ENCODE results near the gene RPP38. TPM values are rescaled to one million over a fixed set of nuclear protein-coding genes. Genes with fewer than 3 reads are reported as not detected.

RPP38 gene
- total and polyA plus RNA-seq, 10 of the 15 experiments (the other 5 are each of a cell fraction or from before 2014, with no cell fraction given), result 13.0 to 40.9 (median 27.2) TPM

DNA sequence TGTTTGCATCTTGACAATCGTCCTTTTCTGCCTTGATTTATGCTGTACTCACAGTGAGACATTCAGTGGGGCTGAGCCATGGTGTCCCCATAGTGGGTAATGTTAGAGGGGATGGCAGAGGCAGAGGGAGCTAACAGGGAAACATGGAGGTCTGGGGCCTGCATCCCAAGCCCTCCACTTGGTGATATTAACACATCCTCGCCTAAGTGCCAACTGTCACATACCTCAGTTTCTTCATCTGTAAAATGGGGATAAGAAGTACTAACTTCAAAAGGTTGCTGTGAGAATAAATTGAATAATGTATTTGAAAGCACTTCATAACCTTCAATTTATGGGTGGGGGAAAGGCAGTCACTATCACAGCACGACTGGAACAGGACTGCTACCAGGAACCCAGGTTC is 27.8 kb downstream of the RPP38 start:
- SMC1A ChIA-PET (ENCODE audit: uncharacterized antibody, unreplicated experiment), result interaction anchor here (5.2 to 9.1 kb wide), 2 partner anchors 15 to 43 kb away, joined by 36 to 127 read pairs; partner anchors contain the start of gene NMT2
- POLR2A ChIA-PET, result interaction anchor here (3.4 kb wide), 1 partner anchor 18 kb away, joined by 40 read pairs; no protein-coding TSS in a partner anchor
- H3K27ac ChIP-seq (ENCODE audit: control insufficient read depth, insufficient read depth), result no peak overlapping the region
- no peaks in the 10 kb centered on the region for H4K20me1 ChIP-seq (ENCODE audit: control insufficient read depth, insufficient read depth)
- peaks cover 17% of the 10 kb centered on the region for H3K4me1 ChIP-seq (ENCODE audit: control insufficient read depth, insufficient read depth, low read length)
- ATAC-seq, result no peak
- intact Hi-C loops (cut with micrococcal nuclease; ENCODE audit: unreplicated experiment) (no loop called here), in situ Hi-C loops (cut with MboI) (no loop called here)
- no peak for FAIRE-seq
- no peak overlapping the region for H3K9ac ChIP-seq (ENCODE audit: control insufficient read depth, insufficient read depth, low read length)
- no peak overlapping the region for H3K4me2 ChIP-seq (ENCODE audit: control insufficient read depth, insufficient read depth)
- no peaks in the 10 kb centered on the region for H3K79me2 ChIP-seq (ENCODE audit: control insufficient read depth, insufficient read depth, low read length)
- no peak for DNase-seq (ENCODE audit: low read depth, low spot score)
- BruUV-seq (replicated peaks), result TSS peak; percentile 22
- H3K27me3 ChIP-seq (replicated peaks in 1 of 2; ENCODE audit: control insufficient read depth in 2 of 2, insufficient read depth in 2 of 2, low read length in 1 of 2), result no peaks in the 10 kb centered on the region
- CTCF ChIA-PET, result interaction anchor here (0.7 to 4.8 kb wide), 4 partner anchors 10 to 42 kb away, joined by 3 to 40 read pairs (median 22); no protein-coding TSS in a partner anchor
- H3K4me3 ChIP-seq, result no peak overlapping the region
- peaks cover 0 to 2% of the 10 kb centered on the region in 2 experiments; a peak in 3 of 4 replicates for H3K36me3 ChIP-seq (ENCODE audit: control insufficient read depth in 2 of 2, insufficient read depth in 2 of 2, low read length in 1 of 2)
- no peaks in the 10 kb centered on the region; the same call in 2 of the 3 replicates for H3K9me3 ChIP-seq (replicated peaks; ENCODE audit: control insufficient read depth, insufficient read depth, low read length)
- H2AFZ ChIP-seq (ENCODE audit: control insufficient read depth, low read depth, low read length), result no peak overlapping the region
- WGBS (ENCODE audit: insufficient coverage, insufficient replicate concordance, low lambda C conversion rate, missing lambda C conversion rate), result 80% methylated on average over 3 of the region's 3 CpGs
- RAD21 ChIA-PET (ENCODE audit: unreplicated experiment), result interaction anchor here (1.8 to 4.0 kb wide), 3 partner anchors 17 to 43 kb away, joined by 5 to 48 read pairs (median 39); partner anchors contain the start of gene NMT2
- TF ChIP-seq CHD1 (IDR thresholded peaks at IDR 0.05; ENCODE audit: low read depth, low read length) (no peak), LARP7 (IDR thresholded peaks at IDR 0.05) (no peak), SIN3A (IDR thresholded peaks at IDR 0.05; ENCODE audit: low read depth, low read length) (no peak), TCF7 (IDR thresholded peaks at IDR 0.05; ENCODE audit: borderline replicate concordance) (no peak), ZBTB11 (CRISPR knock-in tag; IDR thresholded peaks at IDR 0.05) (no peak), RUNX3 (IDR thresholded peaks at IDR 0.05; ENCODE audit: low read length) (no peak), MYC (IDR thresholded peaks at IDR 0.05; ENCODE audit: insufficient read depth, insufficient read length, insufficient replicate concordance, low read length, severe bottlenecking) (no peak), MEF2B (IDR thresholded peaks at IDR 0.05; ENCODE audit: partially characterized antibody, poor library complexity, severe bottlenecking) (no peak), TCF12 (IDR thresholded peaks at IDR 0.05; ENCODE audit: low read depth, low read length) (no peak), GATAD2B (conservative IDR thresholded peaks at IDR 0.05; ENCODE audit: low read depth) (no peak)
- TF ChIP-seq, protein P1, sequence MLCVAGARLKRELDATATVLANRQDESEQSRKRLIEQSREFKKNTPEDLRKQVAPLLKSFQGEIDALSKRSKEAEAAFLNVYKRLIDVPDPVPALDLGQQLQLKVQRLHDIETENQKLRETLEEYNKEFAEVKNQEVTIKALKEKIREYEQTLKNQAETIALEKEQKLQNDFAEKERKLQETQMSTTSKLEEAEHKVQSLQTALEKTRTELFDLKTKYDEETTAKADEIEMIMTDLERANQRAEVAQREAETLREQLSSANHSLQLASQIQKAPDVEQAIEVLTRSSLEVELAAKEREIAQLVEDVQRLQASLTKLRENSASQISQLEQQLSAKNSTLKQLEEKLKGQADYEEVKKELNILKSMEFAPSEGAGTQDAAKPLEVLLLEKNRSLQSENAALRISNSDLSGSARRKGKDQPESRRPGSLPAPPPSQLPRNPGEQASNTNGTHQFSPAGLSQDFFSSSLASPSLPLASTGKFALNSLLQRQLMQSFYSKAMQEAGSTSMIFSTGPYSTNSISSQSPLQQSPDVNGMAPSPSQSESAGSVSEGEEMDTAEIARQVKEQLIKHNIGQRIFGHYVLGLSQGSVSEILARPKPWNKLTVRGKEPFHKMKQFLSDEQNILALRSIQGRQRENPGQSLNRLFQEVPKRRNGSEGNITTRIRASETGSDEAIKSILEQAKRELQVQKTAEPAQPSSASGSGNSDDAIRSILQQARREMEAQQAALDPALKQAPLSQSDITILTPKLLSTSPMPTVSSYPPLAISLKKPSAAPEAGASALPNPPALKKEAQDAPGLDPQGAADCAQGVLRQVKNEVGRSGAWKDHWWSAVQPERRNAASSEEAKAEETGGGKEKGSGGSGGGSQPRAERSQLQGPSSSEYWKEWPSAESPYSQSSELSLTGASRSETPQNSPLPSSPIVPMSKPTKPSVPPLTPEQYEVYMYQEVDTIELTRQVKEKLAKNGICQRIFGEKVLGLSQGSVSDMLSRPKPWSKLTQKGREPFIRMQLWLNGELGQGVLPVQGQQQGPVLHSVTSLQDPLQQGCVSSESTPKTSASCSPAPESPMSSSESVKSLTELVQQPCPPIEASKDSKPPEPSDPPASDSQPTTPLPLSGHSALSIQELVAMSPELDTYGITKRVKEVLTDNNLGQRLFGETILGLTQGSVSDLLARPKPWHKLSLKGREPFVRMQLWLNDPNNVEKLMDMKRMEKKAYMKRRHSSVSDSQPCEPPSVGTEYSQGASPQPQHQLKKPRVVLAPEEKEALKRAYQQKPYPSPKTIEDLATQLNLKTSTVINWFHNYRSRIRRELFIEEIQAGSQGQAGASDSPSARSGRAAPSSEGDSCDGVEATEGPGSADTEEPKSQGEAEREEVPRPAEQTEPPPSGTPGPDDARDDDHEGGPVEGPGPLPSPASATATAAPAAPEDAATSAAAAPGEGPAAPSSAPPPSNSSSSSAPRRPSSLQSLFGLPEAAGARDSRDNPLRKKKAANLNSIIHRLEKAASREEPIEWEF (IDR thresholded peaks at IDR 0.05; ENCODE audit: insufficient replicate concordance, low read depth, low read length), result no peak
- TF ChIP-seq, protein P2, sequence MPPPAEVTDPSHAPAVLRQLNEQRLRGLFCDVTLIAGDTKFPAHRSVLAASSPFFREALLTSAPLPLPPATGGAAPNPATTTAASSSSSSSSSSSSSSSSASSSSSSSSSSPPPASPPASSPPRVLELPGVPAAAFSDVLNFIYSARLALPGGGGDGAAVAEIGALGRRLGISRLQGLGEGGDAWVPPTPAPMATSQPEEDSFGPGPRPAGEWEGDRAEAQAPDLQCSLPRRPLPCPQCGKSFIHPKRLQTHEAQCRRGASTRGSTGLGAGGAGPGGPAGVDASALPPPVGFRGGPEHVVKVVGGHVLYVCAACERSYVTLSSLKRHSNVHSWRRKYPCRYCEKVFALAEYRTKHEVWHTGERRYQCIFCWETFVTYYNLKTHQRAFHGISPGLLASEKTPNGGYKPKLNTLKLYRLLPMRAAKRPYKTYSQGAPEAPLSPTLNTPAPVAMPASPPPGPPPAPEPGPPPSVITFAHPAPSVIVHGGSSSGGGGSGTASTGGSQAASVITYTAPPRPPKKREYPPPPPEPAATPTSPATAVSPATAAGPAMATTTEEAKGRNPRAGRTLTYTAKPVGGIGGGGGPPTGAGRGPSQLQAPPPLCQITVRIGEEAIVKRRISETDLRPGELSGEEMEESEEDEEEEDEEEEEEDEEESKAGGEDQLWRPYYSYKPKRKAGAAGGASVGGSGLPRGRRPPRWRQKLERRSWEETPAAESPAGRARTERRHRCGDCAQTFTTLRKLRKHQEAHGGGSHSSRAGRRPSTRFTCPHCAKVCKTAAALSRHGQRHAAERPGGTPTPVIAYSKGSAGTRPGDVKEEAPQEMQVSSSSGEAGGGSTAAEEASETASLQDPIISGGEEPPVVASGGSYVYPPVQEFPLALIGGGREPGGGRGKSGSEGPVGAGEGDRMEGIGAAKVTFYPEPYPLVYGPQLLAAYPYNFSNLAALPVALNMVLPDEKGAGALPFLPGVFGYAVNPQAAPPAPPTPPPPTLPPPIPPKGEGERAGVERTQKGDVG (CRISPR knock-in tag; IDR thresholded peaks at IDR 0.05), result no peak
